Hematopoietic multipotent progenitor cell treated with erythropoietin and hydrocortisone succinate and interleukin-3 and kit ligand, for 15 days (in vitro differentiated cells): ENCODE measurements around the gene CDKL4.
"Not testable (repeated sequence)": the region's sequence is repeated elsewhere in the genome, so short reads cannot be mapped to it uniquely, and the experiment has no call there.

Experiments
- DNase-seq: peaks from one replicate; pipeline ENCODE4 v3.0.0-alpha.2; 2015; ENCODE audit warnings: low spot score

The CDKL4 gene

GRCh38 chr2:39178756-39179155 lies 65.0 kb downstream of the CDKL4 start:
- no peak for DNase-seq

GRCh38 chr2:39176997-39177396 lies 66.8 kb downstream of the CDKL4 start:
- DNase-seq = no peak

- DNase-seq = no peak
Measured at GRCh38 chr2:39175026-39175812, 68.6 kb downstream of the CDKL4 start.

GRCh38 chr2:39174022-39174421 lies 69.7 kb downstream of the CDKL4 start:
- no peak for DNase-seq

GRCh38 chr2:39172047-39172706 lies 71.6 kb downstream of the CDKL4 start:
- not testable (repeated sequence) for DNase-seq

- DNase-seq = no peak
Measured at GRCh38 chr2:39171621-39172020, 72.1 kb downstream of the CDKL4 start.

GRCh38 chr2:39164089-39164488 lies 79.7 kb downstream of the CDKL4 start:
- no peak for DNase-seq

- no peak for DNase-seq
Measured at GRCh38 chr2:39160982-39161381, 82.8 kb downstream of the CDKL4 start.

- DNase-seq = no peak
Measured at GRCh38 chr2:39159283-39159682, 84.5 kb downstream of the CDKL4 start.

GRCh38 chr2:39158351-39158750 lies 85.4 kb downstream of the CDKL4 start:
- no peak for DNase-seq

- DNase-seq = no peak
Measured at GRCh38 chr2:39156846-39157245, 86.9 kb downstream of the CDKL4 start.

- no peak for DNase-seq
Measured at GRCh38 chr2:39156107-39156506, 87.7 kb downstream of the CDKL4 start.

GRCh38 chr2:39155573-39155972 lies 88.2 kb downstream of the CDKL4 start:
- not testable (repeated sequence) for DNase-seq

GRCh38 chr2:39154944-39155343 lies 88.8 kb downstream of the CDKL4 start:
- no peak for DNase-seq

GRCh38 chr2:39153312-39153711 lies 90.5 kb downstream of the CDKL4 start:
- no peak for DNase-seq

GRCh38 chr2:39152504-39152903 lies 91.3 kb downstream of the CDKL4 start:
- peak; percentile 59 for DNase-seq

- DNase-seq = no peak
Measured at GRCh38 chr2:39150890-39151497, 92.8 kb downstream of the CDKL4 start.

- peak; percentile 72 for DNase-seq
Measured at GRCh38 chr2:39150102-39150562, 93.6 kb downstream of the CDKL4 start.

GRCh38 chr2:39146630-39147029 lies 97.1 kb downstream of the CDKL4 start:
- no peak for DNase-seq

- DNase-seq = no peak
Measured at GRCh38 chr2:39145906-39146421, 97.8 kb downstream of the CDKL4 start.

- DNase-seq = no peak
Measured at GRCh38 chr2:39144416-39144815, 99.4 kb downstream of the CDKL4 start.

GRCh38 chr2:39142904-39143605 lies 100.7 kb downstream of the CDKL4 start:
- no peak for DNase-seq
